WI38 (cell line): ENCODE data around the gene ICOS.

ENCODE experiments used
- H3K4me3 ChIP-seq: 2 replicates; pipeline ENCODE4 v1.5.1; 2011; ENCODE audit warnings: low read depth, mild to moderate bottlenecking, control low read depth, low read length
- CTCF ChIP-seq: IDR thresholded peaks from 2 replicates; pipeline ENCODE4 v1.5.1; 2012; ENCODE audit warnings: low read depth, mild to moderate bottlenecking, control low read depth, low read length

Gene ICOS

DNA sequence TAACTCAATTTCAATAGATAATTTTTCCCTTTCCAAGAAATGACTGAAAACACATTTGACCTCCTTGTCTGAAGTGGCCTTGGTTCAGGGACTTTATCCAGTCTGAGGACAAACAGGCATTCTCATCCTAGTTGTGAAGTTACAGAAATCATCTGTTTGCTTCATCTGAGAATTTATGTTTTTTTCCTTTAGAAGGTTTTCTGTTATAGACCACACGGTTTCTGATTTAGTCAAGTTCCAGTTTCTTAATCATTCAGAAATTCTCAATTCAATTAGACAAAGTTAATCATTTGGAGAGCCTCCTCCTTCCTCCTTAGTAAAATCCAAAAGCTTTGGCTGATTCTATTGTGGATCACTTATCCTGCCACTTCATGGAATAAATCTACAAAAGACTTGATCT, 60.9 kb downstream of the ICOS start:
- no peak overlapping the region for H3K4me3 ChIP-seq
- TF ChIP-seq CTCF: no peak

GRCh38 chr2:203997980-203998809, 61.6 kb downstream of the ICOS start:
- no peak for TF ChIP-seq CTCF
- H3K4me3 ChIP-seq: no peak overlapping the region

GRCh38 chr2:203999835-204000234, 63.3 kb downstream of the ICOS start:
- no peak overlapping the region for H3K4me3 ChIP-seq
- no peak for TF ChIP-seq CTCF

GRCh38 chr2:204000446-204000845, 63.9 kb downstream of the ICOS start:
- no peak overlapping the region for H3K4me3 ChIP-seq
- no peak for TF ChIP-seq CTCF

- no peak for TF ChIP-seq CTCF
- H3K4me3 ChIP-seq: no peak overlapping the region
These were observed 66.9 kb downstream of the ICOS start for GRCh38 chr2:204003276-204003990.

DNA sequence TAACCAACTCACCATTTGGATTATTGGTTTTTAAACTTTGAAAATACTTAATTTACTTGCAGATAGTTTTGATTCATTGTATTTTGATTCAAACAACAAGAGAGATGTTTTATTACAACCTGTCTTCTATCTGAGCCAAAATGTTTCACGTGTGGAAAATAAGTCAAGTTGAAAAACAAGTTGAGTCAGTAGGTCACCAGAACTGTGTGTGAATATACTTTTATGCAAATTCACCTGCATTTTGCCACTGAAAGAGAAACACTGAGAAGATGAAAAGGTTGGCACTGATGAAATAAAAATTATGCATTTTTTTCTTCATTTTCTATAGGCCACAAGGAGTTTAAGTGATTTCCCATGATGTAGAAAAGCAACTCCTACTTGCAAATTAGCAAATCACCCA, 68.3 kb downstream of the ICOS start:
- H3K4me3 ChIP-seq: no peak overlapping the region
- TF ChIP-seq CTCF: no peak
